OCI-LY1 (cell line): Measurements from ENCODE around the gene ABCF1.

Experiments
- H2AFZ ChIP-seq: fragments of 200-600 bp; sonication (generic), shearing (Covaris generic); 2 replicates; pipeline ENCODE4 v1.6.0; 2014; ENCODE audit warnings: antibody characterized with exemption, mild to moderate bottlenecking, low read length
- H3F3A ChIP-seq: fragments of 200-600 bp; sonication (generic), shearing (Covaris generic); 2 replicates; pipeline ENCODE4 v1.6.0; 2014; ENCODE audit warnings: mild to moderate bottlenecking, antibody characterized with exemption, low read length, moderate library complexity; ENCODE audit not compliant: insufficient read depth
- H3K27ac ChIP-seq: fragments of 200-600 bp; sonication (generic); 2 replicates; pipeline ENCODE4 v1.5.1; 2014; ENCODE audit warnings: low read length, mixed run types, mild to moderate bottlenecking, low read depth; ENCODE audit not compliant: poor library complexity, severe bottlenecking
- H3K27me3 ChIP-seq: fragments of 200-600 bp; sonication (generic); 2 replicates; pipeline ENCODE4 v1.6.0; 2014; ENCODE audit warnings: antibody characterized with exemption, mild to moderate bottlenecking, low read length, moderate library complexity; ENCODE audit not compliant: insufficient read depth
- H3K36me3 ChIP-seq: fragments of 200-600 bp; sonication (generic); 2 replicates; pipeline ENCODE4 v1.6.1; 2014; ENCODE audit warnings: mild to moderate bottlenecking, antibody characterized with exemption, low read length, moderate library complexity, mixed read lengths; ENCODE audit not compliant: insufficient read depth
- H3K4me1 ChIP-seq: fragments of 200-600 bp; sonication (generic); 2 replicates; pipeline ENCODE4 v1.5.1; 2014; ENCODE audit warnings: mild to moderate bottlenecking, low read length, moderate library complexity; ENCODE audit not compliant: insufficient read depth, severe bottlenecking
- H3K4me2 ChIP-seq: fragments of 200-600 bp; sonication (generic), shearing (Covaris generic); 2 replicates; pipeline ENCODE4 v1.6.1; 2014; ENCODE audit warnings: low read length
- H3K4me3 ChIP-seq: fragments of 200-600 bp; sonication (generic); 2 replicates; pipeline ENCODE4 v1.5.1; 2014; ENCODE audit warnings: low read length, low read depth, mild to moderate bottlenecking, mixed read lengths; ENCODE audit not compliant: poor library complexity, severe bottlenecking
- H3K79me2 ChIP-seq: fragments of 200-600 bp; shearing (Covaris generic); 2 replicates; pipeline ENCODE4 v1.6.1; 2016; ENCODE audit warnings: mixed run types, low read length, mixed read lengths; ENCODE audit not compliant: insufficient read depth
- H3K9ac ChIP-seq: fragments of 200-600 bp; sonication (generic), shearing (Covaris generic); 2 replicates; pipeline ENCODE4 v1.6.1; 2014; ENCODE audit warnings: mild to moderate bottlenecking, low read length, mixed read lengths
- H3K9me2 ChIP-seq: fragments of 200-600 bp; sonication (generic), shearing (Covaris generic); 2 replicates; pipeline ENCODE4 v1.6.1; 2014; ENCODE audit warnings: low read depth, mild to moderate bottlenecking, low read length, mixed read lengths
- H3K9me3 ChIP-seq: fragments of 200-600 bp; shearing (Covaris generic); 2 replicates; pipeline ENCODE4 v1.6.1; 2014; ENCODE audit warnings: low read length, mixed read lengths
- H4K20me1 ChIP-seq: fragments of 200-600 bp; sonication (generic), shearing (Covaris generic); 2 replicates; pipeline ENCODE4 v1.6.0; 2016; ENCODE audit warnings: mild to moderate bottlenecking, low read length; ENCODE audit not compliant: insufficient read depth
- CTCF ChIP-seq: fragments of 200-600 bp; sonication (generic), shearing (Covaris generic); IDR thresholded peaks from 2 replicates; pipeline ENCODE4 v1.5.1; 2017; ENCODE audit warnings: mild to moderate bottlenecking, antibody characterized with exemption, low read length, moderate library complexity, mixed read lengths
- EZH2 ChIP-seq: fragments of 200-600 bp; sonication (generic), shearing (Covaris generic); IDR thresholded peaks from 2 replicates; pipeline ENCODE4 v1.8.0; 2017; ENCODE audit warnings: borderline replicate concordance, mixed run types, mild to moderate bottlenecking, antibody characterized with exemption, low read length, moderate library complexity, mixed read lengths

Gene ABCF1

DNA sequence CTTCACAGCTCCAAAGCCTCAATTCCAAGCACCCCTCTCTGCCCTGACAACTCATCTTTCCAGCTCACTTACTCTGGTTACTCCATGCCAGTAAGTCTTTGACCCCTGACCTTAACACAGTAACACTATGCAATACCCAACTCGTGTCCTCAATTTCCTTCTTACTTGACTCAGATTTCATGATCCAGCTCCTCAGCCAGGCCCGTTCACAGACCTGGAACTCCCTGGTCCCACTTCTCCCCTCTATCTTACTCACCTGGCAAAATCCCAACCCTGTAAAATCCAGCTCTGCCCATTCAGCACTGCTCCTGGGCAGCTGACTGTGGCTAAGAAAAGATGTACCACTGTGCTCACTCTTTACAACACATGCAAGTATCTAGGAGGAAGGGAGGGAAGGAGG lies 22.9 kb upstream of the ABCF1 start:
- Histone ChIP-seq H3K27me3 (no peaks in the 10 kb centered on the region), H3K9ac (no peak overlapping the region), H3K4me2 (no peak overlapping the region), H3K4me1 (no peaks in the 10 kb centered on the region), H3K36me3 (peaks cover 68% of the 10 kb centered on the region), H3K9me2 (no peaks in the 10 kb centered on the region), H3K9me3 (no peaks in the 10 kb centered on the region), H2AFZ (no peak overlapping the region), H3K27ac (no peak overlapping the region), H4K20me1 (no peaks in the 10 kb centered on the region), H3K79me2 (no peaks in the 10 kb centered on the region), H3F3A (no peaks in the 10 kb centered on the region), H3K4me3 (no peak overlapping the region)
- TF ChIP-seq CTCF (no peak), EZH2 (no peak)

GRCh38 chr6:30554404-30554803 lies 16.8 kb upstream of the ABCF1 start:
- Histone ChIP-seq H3K4me2 (peak overlapping the region; percentile 93), H3K4me1 (peaks cover 22% of the 10 kb centered on the region), H3K4me3 (no peak overlapping the region), H3F3A (no peaks in the 10 kb centered on the region), H2AFZ (no peak overlapping the region), H3K27ac (no peak overlapping the region), H3K9me2 (no peaks in the 10 kb centered on the region), H3K9ac (no peak overlapping the region; the same call in 1 of the 2 replicates), H3K36me3 (peaks cover 57% of the 10 kb centered on the region), H3K79me2 (peaks cover 17% of the 10 kb centered on the region), H3K9me3 (no peaks in the 10 kb centered on the region), H3K27me3 (no peaks in the 10 kb centered on the region), H4K20me1 (no peaks in the 10 kb centered on the region)
- TF ChIP-seq EZH2 (no peak), CTCF (no peak)

- Histone ChIP-seq H3K36me3 (peaks cover 63% of the 10 kb centered on the region), H3K27ac (peak overlapping the region; percentile 93), H3K79me2 (peaks cover 20% of the 10 kb centered on the region), H2AFZ (no peak overlapping the region), H3F3A (no peaks in the 10 kb centered on the region), H3K9me2 (no peaks in the 10 kb centered on the region), H4K20me1 (no peaks in the 10 kb centered on the region), H3K4me2 (peak overlapping the region; percentile 93), H3K9me3 (no peaks in the 10 kb centered on the region), H3K9ac (peak overlapping the region; percentile 96), H3K27me3 (no peaks in the 10 kb centered on the region), H3K4me1 (peaks cover 22% of the 10 kb centered on the region), H3K4me3 (peak overlapping the region; percentile 93)
- TF ChIP-seq EZH2: no peak
- TF ChIP-seq CTCF: no peak
Observed at GRCh38 chr6:30554962-30555815, 16.1 kb upstream of the ABCF1 start.
